Peyer's patch (tissue), 4 donors: ENCODE data around the gene MAGED1. TPM values are rescaled to one million over a fixed set of nuclear protein-coding genes. Genes with fewer than 3 reads are reported as not detected.

Experiments
- DNase-seq, 3 donors: peaks; one replicate each; pipeline ENCODE4 v3.0.0-alpha.2; 2017 to 2019
- H3K27ac ChIP-seq, 4 donors: fragments of 200-600 bp; sonication (generic); one replicate each; pipeline ENCODE4 v1.5.1; 2016 to 2019
- H3K27me3 ChIP-seq, 2 donors: fragments of 200-600 bp; sonication (generic); one replicate each; pipeline ENCODE4 v1.5.1; 2019
- H3K36me3 ChIP-seq, 3 donors: fragments of 200-600 bp; sonication (generic); one replicate each; pipeline ENCODE4 v1.5.1; 2016 to 2019
- H3K4me1 ChIP-seq, 4 donors: fragments of 200-600 bp; sonication (generic); one replicate each; pipeline ENCODE4 v1.5.1; 2016 to 2019
- H3K4me3 ChIP-seq, 4 donors: fragments of 200-600 bp; sonication (generic); 1 replicate in 3 of 4; 2 replicates in 1 of 4; pipeline ENCODE4 v1.5.1; 2016 to 2019; ENCODE audit warnings: mild to moderate bottlenecking in 1 of 4
- H3K9me3 ChIP-seq, 4 donors: fragments of 200-600 bp; sonication (generic); one replicate each; pipeline ENCODE4 v1.5.1; 2016 to 2019; ENCODE audit warnings: mild to moderate bottlenecking in 1 of 4
- CTCF ChIP-seq, 6 experiments: fragments of 450-650 bp in 4 of 6; fragments of 200-600 bp in 2 of 6; sonication (generic) in 1 of 6; IDR thresholded peaks; one replicate each; pipeline ENCODE4 v1.5.1; 2017 to 2019; ENCODE audit warnings: antibody characterized with exemption in 6 of 6, mild to moderate bottlenecking in 3 of 6, moderate library complexity in 1 of 6
- POLR2A ChIP-seq, 2 donors: fragments of 450-650 bp; IDR thresholded peaks; one replicate each; pipeline ENCODE4 v1.5.1; 2017; ENCODE audit warnings: antibody characterized with exemption in 2 of 2, mild to moderate bottlenecking in 2 of 2, moderate library complexity in 2 of 2
- total RNA-seq, 4 donors: library from RNA; depleted of rRNA; stranded (reverse); fragments of >200 nt; gene quantifications; one replicate each; pipeline ENCODE4 v1.1.0, GENCODE V29; 2016

MAGED1 gene
- total RNA-seq = 10 to 100 TPM; 35.6 to 42.1 (median 36.9) TPM

DNA sequence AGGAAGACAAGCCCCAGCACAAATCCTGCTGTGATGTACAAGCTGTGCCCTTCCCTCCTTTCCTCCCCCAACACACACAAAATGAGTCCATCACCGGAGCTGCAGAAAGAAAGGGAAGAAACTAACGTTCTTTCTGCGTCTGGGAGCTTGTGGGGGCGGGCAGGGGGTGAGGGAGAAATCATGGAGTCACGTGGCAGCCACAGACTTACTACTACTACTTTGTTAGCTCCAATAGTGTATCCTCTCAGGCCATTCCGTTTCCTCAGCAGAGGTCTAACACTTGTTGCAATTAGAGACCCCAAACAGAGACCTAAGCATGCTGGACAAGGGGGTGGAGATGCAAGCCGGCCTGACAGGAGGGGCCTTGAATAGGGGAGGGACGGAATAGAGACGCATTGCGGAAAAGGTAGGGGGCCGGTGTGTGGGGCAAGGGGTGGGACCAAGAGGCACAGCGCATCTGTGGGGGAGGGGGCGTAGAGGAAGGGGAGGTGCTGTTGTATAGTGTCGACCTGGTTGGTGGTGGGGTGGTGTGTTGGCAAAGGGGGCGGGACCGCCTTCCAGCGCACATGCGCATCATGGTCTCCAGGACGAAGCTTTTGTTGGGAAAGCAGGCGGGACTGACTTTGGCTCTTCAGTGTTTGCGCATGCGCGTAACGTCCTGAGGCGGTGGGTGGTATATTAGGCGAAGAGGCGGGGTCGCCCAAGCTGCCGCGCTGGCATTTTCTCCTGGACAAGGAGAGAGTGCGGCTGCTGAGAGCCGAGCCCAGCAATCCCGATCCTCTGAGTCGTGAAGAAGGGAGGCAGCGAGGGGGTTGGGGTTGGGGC lies at the start of gene MAGED1:
Gene MAGED1, plus strand, starts transcription at position 703 of the 825 bp plus-strand sequence. CDS start 682 bp downstream, outside the sequence.
- H3K9me3 ChIP-seq = no peaks in the 10 kb centered on the region
- DNase-seq = peak; percentile 79 to 91 (median 83)
- peak within 1 kb of the TSS; percentile 42 to 62 (median 52) for H3K4me3 ChIP-seq
- peak within 1 kb of the TSS; percentile 55 to 78 (median 70) for H3K27ac ChIP-seq
- no peak for TF ChIP-seq POLR2A (IDR thresholded peaks at IDR 0.05)
- no peak for TF ChIP-seq CTCF (IDR thresholded peaks at IDR 0.05)
- H3K27me3 ChIP-seq = no peaks in the 10 kb centered on the region
- peaks cover 0 to 5% (median 0%) of the 10 kb centered on the region in 3 donors for H3K36me3 ChIP-seq
- no peaks in the 10 kb centered on the region for H3K4me1 ChIP-seq

DNA sequence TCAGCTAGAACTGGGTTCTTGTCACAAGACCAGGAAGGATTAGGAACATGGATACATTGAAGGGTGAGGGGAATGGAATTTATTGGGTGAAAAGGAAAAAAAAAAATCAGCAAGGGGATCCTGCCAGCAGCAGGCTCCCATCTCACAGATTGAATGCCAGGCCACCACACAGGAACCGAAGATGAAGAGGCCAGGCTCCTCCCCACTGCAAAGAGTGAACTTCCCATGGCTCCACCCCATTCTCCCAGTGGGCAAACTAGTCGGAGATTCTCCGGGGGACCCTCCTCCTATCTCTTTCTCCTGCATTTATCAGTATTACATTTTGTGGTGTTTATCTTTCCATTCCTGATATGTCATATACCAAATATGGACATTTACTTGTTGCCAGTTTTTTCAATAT lies 46.0 kb upstream of the MAGED1 start:
- no peaks in the 10 kb centered on the region for H3K9me3 ChIP-seq
- TF ChIP-seq CTCF (IDR thresholded peaks at IDR 0.05) = no peak
- no peak for TF ChIP-seq POLR2A (IDR thresholded peaks at IDR 0.05)

DNA sequence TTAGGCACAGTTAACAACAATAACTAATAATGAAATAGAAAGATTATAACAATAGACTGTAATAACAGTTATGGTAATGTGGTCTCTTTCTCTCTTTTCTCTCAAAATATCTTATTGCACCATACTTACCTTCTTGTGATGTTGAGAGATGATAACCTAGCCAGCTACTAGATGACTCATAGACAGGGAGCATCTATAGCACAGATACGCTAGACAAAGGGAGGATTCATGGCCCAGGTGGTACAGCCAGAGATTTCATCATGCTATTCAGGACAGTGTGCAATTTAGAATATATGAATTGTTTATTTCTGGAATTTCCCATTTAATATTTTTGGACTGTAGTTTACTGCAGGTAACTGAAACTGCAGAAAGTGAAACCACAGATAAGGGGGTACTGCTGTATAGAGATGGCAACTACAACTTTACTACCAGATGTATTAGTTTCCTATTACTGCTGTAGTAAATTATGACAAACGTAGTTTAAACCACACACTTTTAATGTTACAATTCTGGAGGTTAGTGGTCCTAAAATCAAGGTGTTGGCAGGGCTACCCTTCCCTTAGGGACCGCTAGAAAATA lies 41.8 kb upstream of the MAGED1 start:
- no peak for DNase-seq
- Histone ChIP-seq H3K36me3 (no peaks in the 10 kb centered on the region), H3K27ac (no peak overlapping the region), H3K4me1 (no peaks in the 10 kb centered on the region), H3K9me3 (no peaks in the 10 kb centered on the region), H3K27me3 (no peaks in the 10 kb centered on the region), H3K4me3 (no peak overlapping the region)
- TF ChIP-seq POLR2A (IDR thresholded peaks at IDR 0.05) (no peak), CTCF (IDR thresholded peaks at IDR 0.05) (no peak)

More for the DNA sequence above, 46.0 kb upstream of the MAGED1 start:
- Histone ChIP-seq H3K36me3 (no peaks in the 10 kb centered on the region), H3K27me3 (no peaks in the 10 kb centered on the region), H3K4me1 (no peaks in the 10 kb centered on the region), H3K27ac (no peak overlapping the region), H3K4me3 (no peak overlapping the region)
- DNase-seq = no peak

GRCh38 chrX:51852096-51852495 lies 41.3 kb upstream of the MAGED1 start:
- no peaks in the 10 kb centered on the region for H3K9me3 ChIP-seq

GRCh38 chrX:51852621-51853020 lies 40.8 kb upstream of the MAGED1 start:
- DNase-seq = no peak
- TF ChIP-seq POLR2A (IDR thresholded peaks at IDR 0.05) = no peak
- TF ChIP-seq CTCF (IDR thresholded peaks at IDR 0.05) = no peak
- H3K4me3 ChIP-seq = no peak overlapping the region
- no peaks in the 10 kb centered on the region for H3K36me3 ChIP-seq
- no peaks in the 10 kb centered on the region for H3K4me1 ChIP-seq
- no peaks in the 10 kb centered on the region for H3K27me3 ChIP-seq
- no peak overlapping the region for H3K27ac ChIP-seq
- H3K9me3 ChIP-seq = no peaks in the 10 kb centered on the region

More at GRCh38 chrX:51852096-51852495, 41.3 kb upstream of the MAGED1 start:
- H3K27me3 ChIP-seq = no peaks in the 10 kb centered on the region
- H3K4me3 ChIP-seq = no peak overlapping the region
- no peak for TF ChIP-seq CTCF (IDR thresholded peaks at IDR 0.05)
- TF ChIP-seq POLR2A (IDR thresholded peaks at IDR 0.05) = no peak
- no peak for DNase-seq
- no peak overlapping the region for H3K27ac ChIP-seq
- H3K36me3 ChIP-seq = no peaks in the 10 kb centered on the region
- no peaks in the 10 kb centered on the region for H3K4me1 ChIP-seq
